Measurements from ENCODE around the gene ANXA8L1. TPM values are rescaled to one million over a fixed set of nuclear protein-coding genes. Genes with fewer than 3 reads are reported as not detected.
"Not testable (repeated sequence)": the region's sequence is repeated elsewhere in the genome, so short reads cannot be mapped to it uniquely, and the experiment has no call there.

ANXA8L1 gene
- total RNA-seq, 4 donors from 2014 or later = 247 to 351 (median 300) TPM

DNA sequence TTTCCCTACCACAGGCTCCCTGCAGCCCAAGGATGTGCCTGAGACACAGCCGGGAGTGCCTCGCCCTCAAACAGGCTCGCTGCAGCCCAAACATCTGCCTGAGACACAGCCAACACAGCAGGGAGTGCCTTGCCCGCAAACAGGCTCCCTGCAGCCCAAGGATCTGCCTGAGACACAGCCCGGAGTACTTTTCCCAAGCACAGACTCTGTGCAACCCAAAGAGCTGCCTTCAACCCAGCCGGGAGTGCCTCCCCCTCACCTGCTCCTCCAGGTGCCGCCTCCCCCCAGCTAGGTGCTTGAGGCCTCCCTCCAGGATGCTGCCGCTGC is 45.9 kb upstream of the ANXA8L1 start:
- no peak for TF ChIP-seq POLR2A (IDR thresholded peaks at IDR 0.05)
- TF ChIP-seq, protein P1, sequence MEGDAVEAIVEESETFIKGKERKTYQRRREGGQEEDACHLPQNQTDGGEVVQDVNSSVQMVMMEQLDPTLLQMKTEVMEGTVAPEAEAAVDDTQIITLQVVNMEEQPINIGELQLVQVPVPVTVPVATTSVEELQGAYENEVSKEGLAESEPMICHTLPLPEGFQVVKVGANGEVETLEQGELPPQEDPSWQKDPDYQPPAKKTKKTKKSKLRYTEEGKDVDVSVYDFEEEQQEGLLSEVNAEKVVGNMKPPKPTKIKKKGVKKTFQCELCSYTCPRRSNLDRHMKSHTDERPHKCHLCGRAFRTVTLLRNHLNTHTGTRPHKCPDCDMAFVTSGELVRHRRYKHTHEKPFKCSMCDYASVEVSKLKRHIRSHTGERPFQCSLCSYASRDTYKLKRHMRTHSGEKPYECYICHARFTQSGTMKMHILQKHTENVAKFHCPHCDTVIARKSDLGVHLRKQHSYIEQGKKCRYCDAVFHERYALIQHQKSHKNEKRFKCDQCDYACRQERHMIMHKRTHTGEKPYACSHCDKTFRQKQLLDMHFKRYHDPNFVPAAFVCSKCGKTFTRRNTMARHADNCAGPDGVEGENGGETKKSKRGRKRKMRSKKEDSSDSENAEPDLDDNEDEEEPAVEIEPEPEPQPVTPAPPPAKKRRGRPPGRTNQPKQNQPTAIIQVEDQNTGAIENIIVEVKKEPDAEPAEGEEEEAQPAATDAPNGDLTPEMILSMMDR (IDR thresholded peaks at IDR 0.05) = no peak
- Histone ChIP-seq H3K27me3 (no peaks in the 10 kb centered on the region), H3K4me1 (peaks cover 0 to 8% (median 0%) of the 10 kb centered on the region in 3 donors), H3K9me3 (no peaks in the 10 kb centered on the region), H3K27ac (no peak overlapping the region), H3K4me3 (no peak overlapping the region), H3K36me3 (no peaks in the 10 kb centered on the region)
- intact Hi-C loops (cut with DNase I) = no loop called here
- WGBS, 2 donors = 60 to 83% methylated on average over 1 to 2 of the region's 8 CpGs
- no peak for DNase-seq

DNA sequence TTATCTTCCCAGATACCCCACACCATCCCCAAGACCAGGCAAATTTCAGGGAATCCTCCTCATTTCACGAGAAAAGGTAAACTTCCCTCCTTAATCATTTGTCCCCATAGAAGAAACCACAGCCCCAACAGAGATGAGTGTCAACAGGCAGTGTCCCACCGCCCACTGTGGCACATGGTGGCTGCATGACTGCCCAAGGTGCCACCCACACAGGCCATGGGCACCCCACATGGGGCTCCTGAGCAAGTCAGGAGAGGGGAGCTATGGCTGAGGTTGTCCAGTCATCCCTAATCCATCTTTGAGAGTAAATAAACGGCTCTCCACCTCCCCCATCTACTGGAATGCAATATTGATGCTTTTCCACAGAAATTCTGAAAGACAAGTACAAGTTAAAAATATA is 44.7 kb upstream of the ANXA8L1 start:
- Histone ChIP-seq H3K4me1 (no peaks in the 10 kb centered on the region), H3K9me3 (no peaks in the 10 kb centered on the region), H3K36me3 (no peaks in the 10 kb centered on the region), H3K27ac (no peak overlapping the region), H3K27me3 (no peaks in the 10 kb centered on the region), H3K4me3 (no peak overlapping the region)
- TF ChIP-seq POLR2A (IDR thresholded peaks at IDR 0.05) = no peak
- TF ChIP-seq, protein P1 (IDR thresholded peaks at IDR 0.05) = no peak
- intact Hi-C loops (cut with DNase I) = no loop called here
- WGBS, 2 donors = 67 to 79% methylated on average over 3 of the region's 3 CpGs
- DNase-seq = no peak

DNA sequence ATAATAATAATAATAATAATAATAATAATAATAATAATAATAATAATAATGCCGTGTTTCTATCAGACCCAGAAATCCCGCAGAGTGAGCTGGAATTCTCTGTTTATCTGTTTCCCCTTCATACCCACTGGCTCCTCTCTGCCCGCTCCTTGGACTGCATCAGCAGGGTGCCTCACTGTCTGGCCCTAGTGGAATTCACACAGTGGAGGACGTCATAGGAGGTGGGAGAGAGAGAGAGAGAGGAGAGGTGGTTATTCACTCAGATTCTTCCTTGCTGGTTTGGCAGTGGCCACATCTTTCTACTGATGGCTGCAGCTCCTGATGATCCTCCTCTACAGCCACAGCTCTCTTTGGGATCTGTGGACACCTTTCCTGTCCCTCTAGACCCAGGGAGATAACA is 10.1 kb upstream of the ANXA8L1 start:
- intact Hi-C loops (cut with DNase I); H3K36me3 ChIP-seq; H3K27me3 ChIP-seq; H3K4me1 ChIP-seq; H3K9me3 ChIP-seq; H3K27ac ChIP-seq; DNase-seq; H3K4me3 ChIP-seq: not testable (repeated sequence)
- 58 to 72% methylated on average over 3 of the region's 4 CpGs for WGBS, 2 donors

DNA sequence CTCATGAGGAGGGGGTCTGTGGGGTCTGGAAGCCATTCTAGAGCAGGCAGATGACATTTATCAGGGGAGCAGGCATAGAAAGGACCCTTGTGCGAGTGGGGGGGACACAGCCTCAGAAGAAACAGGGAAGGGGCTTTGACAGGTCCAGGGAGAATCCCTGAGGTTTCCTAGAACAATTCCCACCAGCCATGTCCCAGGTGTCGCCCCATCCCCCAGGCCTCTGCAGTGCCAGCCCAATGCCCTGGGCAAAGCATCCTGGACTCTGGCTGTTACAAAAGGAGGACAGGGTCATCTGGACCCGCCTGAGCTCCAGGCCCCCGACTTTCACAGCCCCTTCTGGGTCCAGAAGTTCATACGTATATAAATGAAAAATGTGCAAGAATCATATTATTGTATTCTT is 8.4 kb upstream of the ANXA8L1 start:
- intact Hi-C loops (cut with DNase I); H3K4me1 ChIP-seq; H3K27me3 ChIP-seq; H3K9me3 ChIP-seq; H3K36me3 ChIP-seq; H3K4me3 ChIP-seq; H3K27ac ChIP-seq; DNase-seq: not testable (repeated sequence)
- WGBS, 2 donors = no CpG with 5 or more reads among the region's 5 CpGs

DNA sequence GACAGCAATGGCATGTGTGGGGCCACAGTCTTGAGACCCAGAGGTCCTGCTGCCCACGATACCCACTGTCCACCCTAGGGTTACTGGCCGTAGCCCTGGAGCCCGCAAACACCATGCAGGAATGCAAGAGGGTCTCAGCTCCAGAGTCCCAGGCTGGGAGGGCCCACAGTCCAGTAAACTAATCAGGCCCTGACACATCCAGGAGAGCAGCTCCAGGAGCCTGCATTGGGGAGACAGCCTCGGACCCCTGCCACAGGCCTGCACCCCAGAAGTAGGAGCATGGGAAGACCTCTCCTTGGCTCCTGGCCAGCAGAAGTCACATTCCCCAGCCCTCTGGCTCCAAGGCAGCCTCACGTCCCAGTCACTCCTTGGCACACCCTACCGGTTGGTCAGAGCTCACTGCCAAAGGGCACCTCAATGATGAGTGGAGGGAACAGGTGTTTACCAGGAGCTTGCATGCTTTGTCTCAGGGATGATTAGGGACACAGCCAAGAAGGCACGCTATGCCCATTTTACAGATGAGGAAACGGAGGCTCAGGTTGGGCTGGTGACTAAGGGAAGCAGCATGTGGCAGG is 7.8 kb upstream of the ANXA8L1 start:
- H3K36me3 ChIP-seq; intact Hi-C loops (cut with DNase I); DNase-seq; H3K4me1 ChIP-seq; H3K27me3 ChIP-seq; H3K9me3 ChIP-seq; H3K4me3 ChIP-seq: not testable (repeated sequence)
- WGBS, 2 donors = no CpG with 5 or more reads among the region's 8 CpGs
- peak overlapping the region in 1 of 4 donors; percentile 25 for H3K27ac ChIP-seq

DNA sequence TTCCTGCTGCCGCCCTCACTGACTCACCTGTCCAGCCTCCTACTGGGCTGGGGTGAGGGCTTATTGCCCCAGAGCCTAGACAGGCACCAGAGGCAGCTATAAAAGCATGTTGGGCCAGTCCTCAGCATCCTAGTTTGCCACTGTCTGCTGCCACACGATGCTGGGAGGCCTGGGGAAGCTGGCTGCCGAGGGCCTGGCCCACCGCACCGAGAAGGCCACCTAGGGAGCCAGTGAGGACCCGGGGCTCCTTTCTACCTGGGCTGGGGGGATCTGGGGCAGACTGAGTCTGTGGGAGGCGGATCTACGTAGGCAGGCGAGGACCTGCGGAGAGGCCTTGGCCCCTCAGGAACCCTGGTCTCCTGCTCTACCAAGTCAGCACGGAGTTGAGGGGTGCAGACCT is 6.6 kb upstream of the ANXA8L1 start:
- H3K4me1 ChIP-seq; intact Hi-C loops (cut with DNase I); DNase-seq; H3K4me3 ChIP-seq; H3K27me3 ChIP-seq; H3K9me3 ChIP-seq; H3K36me3 ChIP-seq: not testable (repeated sequence)
- no CpG with 5 or more reads among the region's 11 CpGs for WGBS, 2 donors
- peak overlapping the region in 3 of 4 donors; percentile 39 to 80 (median 70) for H3K27ac ChIP-seq

DNA sequence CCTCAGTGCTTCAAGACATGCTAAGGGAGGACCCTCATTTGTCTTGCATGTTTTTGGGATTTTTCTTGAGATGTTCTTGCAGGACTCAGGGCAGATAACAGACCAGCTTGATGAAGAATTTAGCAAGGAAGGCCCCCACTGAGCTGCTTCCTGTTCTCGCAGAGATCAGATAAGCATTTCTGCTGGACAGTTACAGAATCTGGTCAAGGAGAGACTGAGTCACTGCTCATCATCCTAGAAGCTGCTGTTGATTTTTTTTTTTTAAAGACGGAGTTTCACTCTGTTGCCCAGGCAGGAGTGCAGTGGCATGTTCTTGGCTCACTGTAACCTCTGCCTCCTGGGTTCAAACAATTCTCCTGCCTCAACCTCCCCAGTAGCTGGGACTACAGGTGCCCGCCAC is 1.2 kb upstream of the ANXA8L1 start:
- intact Hi-C loops (cut with DNase I); H3K27me3 ChIP-seq; DNase-seq; H3K4me3 ChIP-seq; H3K36me3 ChIP-seq; H3K4me1 ChIP-seq; H3K9me3 ChIP-seq: not testable (repeated sequence)
- peak overlapping the region in 2 of 4 donors; percentile 71 to 76 for H3K27ac ChIP-seq
- no CpG with 5 or more reads among the region's 3 CpGs for WGBS, 2 donors

DNA sequence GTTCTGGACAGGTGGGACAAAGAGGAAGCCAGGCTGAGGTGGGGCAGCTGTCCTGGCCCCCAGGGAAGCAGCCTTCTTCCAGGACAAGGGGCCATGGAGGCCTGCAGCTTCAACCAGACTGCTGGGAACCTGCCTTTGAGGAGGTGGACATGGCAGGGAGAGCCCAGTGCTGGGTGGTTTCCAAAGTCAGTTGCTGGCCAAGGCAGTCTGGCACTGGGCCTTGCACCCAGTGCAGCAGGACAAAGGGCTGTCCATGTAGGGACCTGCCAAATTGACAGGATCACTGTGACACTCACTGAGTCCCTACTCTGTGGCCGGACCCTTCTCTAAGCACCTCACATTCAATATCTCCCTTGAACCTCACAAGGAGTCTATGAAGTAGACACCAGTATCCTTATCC is 1.4 kb downstream of the ANXA8L1 start:
- intact Hi-C loops (cut with DNase I); H3K4me1 ChIP-seq; DNase-seq; H3K9me3 ChIP-seq; H3K27me3 ChIP-seq; H3K36me3 ChIP-seq; H3K4me3 ChIP-seq; H3K27ac ChIP-seq: not testable (repeated sequence)
- no CpG with 5 or more reads among the region's 1 CpG for WGBS, 2 donors

DNA sequence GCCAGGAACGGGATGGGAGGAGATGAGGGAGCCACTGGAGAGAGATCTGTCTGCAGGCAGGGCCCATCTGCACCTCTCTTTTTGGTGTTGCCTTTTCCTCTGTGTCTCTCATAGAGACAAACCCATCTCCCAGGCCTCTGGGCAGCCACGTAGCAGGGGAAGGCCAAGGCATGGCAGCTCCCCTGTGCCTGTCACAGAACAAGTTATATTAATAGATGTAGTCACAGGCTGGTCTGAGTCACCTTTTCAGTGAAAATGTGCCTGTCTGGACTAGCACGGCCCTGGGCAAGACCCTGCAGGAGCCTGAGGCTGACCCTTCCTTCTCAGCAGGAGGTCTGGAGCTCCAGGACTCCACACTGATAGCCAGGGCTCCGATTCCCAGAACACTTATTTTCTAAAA is 2.1 kb downstream of the ANXA8L1 start:
- WGBS, 2 donors = no CpG with 5 or more reads among the region's 4 CpGs
- DNase-seq; H3K27me3 ChIP-seq; intact Hi-C loops (cut with DNase I); H3K4me1 ChIP-seq; H3K9me3 ChIP-seq; H3K4me3 ChIP-seq; H3K27ac ChIP-seq; H3K36me3 ChIP-seq: not testable (repeated sequence)

DNA sequence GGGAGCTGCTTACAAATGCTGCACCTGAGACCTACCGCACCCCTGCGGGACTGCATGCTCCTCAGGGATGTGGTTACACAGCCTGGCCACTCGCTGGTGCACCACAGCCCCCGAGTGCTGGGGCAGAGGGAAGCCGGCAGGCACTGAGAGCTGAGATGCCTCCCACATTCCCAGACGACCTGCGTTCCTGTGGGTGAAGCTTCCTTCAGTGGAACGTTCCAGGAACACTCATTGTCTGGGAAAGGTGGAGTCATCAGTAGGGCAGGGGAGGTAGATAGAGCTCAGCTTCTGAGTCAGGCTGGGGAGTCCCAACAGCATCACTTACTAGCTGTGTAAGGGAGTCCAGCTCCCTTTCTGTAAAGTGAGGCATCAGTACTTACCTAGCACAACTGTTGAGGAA is 2.5 kb downstream of the ANXA8L1 start:
- H3K4me1 ChIP-seq; H3K27ac ChIP-seq; H3K27me3 ChIP-seq; DNase-seq; intact Hi-C loops (cut with DNase I); H3K36me3 ChIP-seq; H3K9me3 ChIP-seq; H3K4me3 ChIP-seq: not testable (repeated sequence)
- no CpG with 5 or more reads among the region's 8 CpGs for WGBS, 2 donors

DNA sequence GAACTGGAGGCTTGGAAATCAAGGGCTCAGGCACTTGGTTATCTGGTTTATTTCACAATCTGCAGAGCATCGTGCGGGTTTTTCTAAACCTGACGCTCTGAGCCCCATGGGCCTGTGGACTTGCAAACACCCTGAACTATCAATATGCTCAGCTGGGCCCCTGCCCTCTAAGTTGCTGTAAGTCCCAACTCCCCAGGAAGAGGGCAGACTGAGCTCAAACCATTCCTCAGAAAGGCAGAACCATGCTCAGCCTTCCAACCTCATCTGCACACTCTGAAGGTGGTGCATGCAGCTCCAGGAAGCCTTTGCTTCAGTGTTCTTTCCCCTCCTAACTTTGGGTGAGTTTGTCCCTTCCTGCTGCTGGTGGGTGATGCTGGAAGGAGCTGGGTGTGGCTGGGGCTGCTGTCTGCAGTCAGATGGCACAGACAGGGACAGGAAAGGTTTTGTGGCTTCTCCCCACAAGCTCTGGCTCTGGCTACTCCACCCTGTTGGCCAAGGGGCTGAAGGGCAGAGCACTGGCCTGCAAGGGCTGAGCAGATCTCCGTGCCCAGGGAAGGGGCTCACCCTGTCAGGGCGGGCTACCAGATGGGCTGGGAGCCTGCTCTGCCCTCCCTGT is 3.8 kb downstream of the ANXA8L1 start:
- intact Hi-C loops (cut with DNase I); DNase-seq; H3K27ac ChIP-seq; H3K9me3 ChIP-seq; H3K4me1 ChIP-seq; H3K4me3 ChIP-seq; H3K36me3 ChIP-seq; H3K27me3 ChIP-seq: not testable (repeated sequence)
- no CpG with 5 or more reads among the region's 5 CpGs for WGBS, 2 donors

DNA sequence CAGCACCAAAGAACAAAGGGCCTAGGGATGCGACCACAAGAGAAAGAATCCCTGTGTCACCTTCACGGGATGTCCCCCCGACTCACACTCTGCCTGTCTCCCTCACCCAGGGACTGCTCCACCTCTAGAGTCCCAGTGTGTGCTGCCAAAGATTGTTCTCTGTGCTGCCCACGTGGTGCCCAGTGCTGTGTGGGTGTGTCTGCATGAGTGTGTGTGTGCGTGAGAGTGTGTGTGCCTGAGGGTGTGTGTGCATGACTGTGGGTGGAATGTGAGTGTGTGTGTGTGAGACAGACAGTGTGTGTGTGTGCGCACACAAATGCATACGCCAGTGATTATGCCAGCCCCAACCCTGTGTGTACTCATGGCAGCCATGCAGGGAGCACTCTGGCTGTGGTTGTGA is 10.3 kb downstream of the ANXA8L1 start:
- H3K27me3 ChIP-seq; H3K4me1 ChIP-seq; H3K9me3 ChIP-seq; H3K27ac ChIP-seq; H3K36me3 ChIP-seq; DNase-seq; intact Hi-C loops (cut with DNase I); H3K4me3 ChIP-seq: not testable (repeated sequence)
- no CpG with 5 or more reads among the region's 7 CpGs for WGBS, 2 donors
